Hepatocyte (in vitro differentiated cells): ENCODE data around the gene LCE1E.

ENCODE experiments used
- EZH2 ChIP-seq: fragments of 200-600 bp; sonication (generic); IDR thresholded peaks from 2 replicates; pipeline ENCODE4 v1.6.1; 2016; ENCODE audit warnings: antibody characterized with exemption, mild to moderate bottlenecking, borderline replicate concordance
- TF ChIP-seq, protein P1 (sequence below): fragments of 200-600 bp; sonication (generic); IDR thresholded peaks from 2 replicates; pipeline ENCODE4 v1.5.1; 2016; ENCODE audit warnings: antibody characterized with exemption, mild to moderate bottlenecking; ENCODE audit not compliant: poor library complexity

DNA sequence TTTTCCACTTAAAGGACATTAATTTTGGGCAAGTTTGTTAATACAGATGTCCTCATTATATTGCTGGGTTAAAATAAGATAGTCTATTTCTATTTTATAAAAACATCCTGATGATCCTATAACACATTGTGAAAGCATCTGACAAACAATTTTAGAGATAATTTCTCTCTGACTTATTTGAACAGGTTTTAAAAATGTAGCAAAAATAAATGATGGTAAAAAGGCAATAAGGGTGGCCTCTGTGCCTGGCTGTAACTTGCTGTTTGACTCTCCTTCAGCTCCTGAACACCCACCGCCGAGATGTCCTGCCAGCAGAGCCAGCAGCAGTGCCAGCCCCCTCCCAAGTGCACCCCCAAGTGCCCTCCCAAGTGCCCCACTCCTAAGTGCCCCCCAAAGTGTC lies 41.1 kb downstream of the LCE1E start, which contains the start of gene LCE1A:
- TF ChIP-seq, protein P1, sequence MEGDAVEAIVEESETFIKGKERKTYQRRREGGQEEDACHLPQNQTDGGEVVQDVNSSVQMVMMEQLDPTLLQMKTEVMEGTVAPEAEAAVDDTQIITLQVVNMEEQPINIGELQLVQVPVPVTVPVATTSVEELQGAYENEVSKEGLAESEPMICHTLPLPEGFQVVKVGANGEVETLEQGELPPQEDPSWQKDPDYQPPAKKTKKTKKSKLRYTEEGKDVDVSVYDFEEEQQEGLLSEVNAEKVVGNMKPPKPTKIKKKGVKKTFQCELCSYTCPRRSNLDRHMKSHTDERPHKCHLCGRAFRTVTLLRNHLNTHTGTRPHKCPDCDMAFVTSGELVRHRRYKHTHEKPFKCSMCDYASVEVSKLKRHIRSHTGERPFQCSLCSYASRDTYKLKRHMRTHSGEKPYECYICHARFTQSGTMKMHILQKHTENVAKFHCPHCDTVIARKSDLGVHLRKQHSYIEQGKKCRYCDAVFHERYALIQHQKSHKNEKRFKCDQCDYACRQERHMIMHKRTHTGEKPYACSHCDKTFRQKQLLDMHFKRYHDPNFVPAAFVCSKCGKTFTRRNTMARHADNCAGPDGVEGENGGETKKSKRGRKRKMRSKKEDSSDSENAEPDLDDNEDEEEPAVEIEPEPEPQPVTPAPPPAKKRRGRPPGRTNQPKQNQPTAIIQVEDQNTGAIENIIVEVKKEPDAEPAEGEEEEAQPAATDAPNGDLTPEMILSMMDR = no peak
- no peak for TF ChIP-seq EZH2
